Activated gamma-delta T cell treated with Interleukin-2 at 50 U/mL for 16 hours (primary cell): ENCODE data around the gene UBE2D3.

ENCODE experiments used
- DNase-seq: peaks from one replicate; pipeline ENCODE4 v3.0.0-alpha.2; 2020

Gene UBE2D3

DNA sequence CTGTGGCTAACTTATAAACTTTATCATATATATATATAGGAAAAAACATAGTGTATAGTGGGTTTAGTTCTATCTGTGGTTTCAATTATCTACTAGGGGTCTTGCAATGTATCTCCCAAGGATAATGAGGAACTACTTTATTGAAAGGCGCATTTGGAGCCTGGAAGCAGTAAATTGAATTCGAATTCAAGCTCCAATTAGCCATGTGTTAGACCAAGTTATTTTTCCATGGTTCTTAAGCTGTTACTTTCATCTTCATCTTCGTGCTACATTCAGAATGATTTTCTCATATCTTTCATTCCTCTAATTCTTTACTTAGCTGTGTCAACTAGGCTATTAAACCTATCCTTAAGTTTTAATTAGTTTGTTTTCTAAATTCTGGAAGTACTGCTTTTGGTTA is 39.4 kb downstream of the UBE2D3 start:
- no peak for DNase-seq

DNA sequence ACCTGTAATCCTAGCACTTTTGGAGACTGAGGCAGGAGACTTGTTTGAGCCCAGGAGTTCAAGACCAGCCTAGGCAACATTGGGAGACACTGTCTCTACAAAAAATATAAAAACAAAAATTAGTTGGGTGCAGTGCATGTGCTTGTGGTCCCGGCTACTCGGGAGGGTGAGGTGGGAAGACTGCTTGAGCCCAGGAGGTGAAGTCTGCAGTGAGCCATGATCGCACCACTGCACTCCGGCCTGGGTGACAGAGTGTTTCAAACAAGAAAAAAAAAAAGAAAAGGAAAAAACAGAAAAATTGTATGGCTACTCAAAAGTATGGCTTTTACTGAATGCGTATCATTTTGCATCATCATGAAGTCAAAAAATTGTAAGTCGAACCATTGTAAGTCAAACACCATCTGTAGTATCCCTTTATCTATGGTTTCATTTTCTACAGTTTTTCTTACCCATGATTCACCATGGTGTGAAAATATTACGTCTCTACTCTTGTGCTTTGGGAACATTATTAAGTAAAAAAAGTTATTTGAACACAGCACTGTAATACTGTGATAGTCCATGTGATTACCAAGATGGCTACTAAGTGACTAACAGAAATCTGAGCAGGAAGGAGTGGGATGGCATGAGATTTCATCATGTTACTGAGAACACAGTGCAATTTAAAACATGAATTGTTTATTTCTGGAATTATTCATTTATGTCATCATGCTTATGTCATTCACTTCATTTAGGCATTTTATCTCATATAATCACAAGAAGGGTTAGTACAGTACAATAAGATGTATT is 40.1 kb downstream of the UBE2D3 start:
- no peak for DNase-seq

DNA sequence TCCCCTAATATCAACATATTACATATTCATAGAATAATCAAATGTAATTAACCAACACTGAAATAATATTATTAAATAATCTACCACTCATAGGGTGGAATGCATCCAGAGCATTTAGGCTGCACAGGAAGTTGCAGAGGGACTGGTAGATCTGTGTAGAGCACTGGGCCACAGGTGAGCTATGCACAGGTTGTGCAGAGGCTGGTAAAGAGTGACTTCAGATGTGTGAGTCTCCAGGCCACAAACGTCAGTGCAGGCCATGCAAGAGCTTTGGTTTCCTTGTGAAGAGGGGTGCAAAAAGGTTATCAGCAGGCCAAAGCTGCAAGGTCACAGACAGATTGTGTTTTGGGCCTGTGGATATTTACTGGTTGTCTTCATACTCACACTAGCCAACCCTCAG is 41.1 kb downstream of the UBE2D3 start:
- no peak for DNase-seq

DNA sequence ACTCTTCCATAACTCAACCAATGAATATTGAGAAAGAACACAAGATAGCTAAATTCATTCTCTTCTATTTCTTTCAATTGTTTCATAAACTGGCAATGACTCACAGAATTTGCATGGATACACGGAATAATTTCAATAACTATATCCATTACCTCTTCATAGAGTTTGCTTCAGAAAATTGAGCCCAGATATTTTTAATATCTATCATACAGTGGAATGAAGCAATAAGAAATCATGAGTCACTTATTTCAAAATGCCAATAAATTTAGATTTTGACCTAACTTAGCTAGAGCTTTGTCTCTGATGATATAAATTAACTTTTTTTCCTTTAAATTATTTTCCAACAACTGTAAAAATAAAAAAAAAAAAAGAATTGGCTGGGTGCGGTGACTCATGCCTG is 44.3 kb downstream of the UBE2D3 start:
- DNase-seq, result no peak

DNA sequence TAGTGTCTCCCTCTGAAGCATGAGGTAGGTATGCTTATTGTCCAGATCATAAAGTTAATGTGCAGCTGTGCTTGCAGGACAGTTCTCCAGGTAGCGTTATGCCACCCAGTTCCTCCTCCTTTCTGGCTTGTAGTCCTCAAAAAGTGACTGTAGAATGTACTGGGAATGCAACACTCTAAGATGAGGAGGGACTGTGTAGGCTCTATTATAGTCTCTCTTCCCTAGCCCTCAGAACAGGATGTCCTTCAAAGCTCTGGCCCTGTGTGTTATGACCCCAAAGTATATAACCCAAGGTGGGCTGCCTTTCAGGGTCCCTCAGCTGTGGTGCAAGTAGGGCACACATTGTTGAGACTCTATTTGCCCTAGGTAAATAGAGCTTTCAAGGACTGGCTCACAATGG is 45.8 kb downstream of the UBE2D3 start:
- no peak for DNase-seq

DNA sequence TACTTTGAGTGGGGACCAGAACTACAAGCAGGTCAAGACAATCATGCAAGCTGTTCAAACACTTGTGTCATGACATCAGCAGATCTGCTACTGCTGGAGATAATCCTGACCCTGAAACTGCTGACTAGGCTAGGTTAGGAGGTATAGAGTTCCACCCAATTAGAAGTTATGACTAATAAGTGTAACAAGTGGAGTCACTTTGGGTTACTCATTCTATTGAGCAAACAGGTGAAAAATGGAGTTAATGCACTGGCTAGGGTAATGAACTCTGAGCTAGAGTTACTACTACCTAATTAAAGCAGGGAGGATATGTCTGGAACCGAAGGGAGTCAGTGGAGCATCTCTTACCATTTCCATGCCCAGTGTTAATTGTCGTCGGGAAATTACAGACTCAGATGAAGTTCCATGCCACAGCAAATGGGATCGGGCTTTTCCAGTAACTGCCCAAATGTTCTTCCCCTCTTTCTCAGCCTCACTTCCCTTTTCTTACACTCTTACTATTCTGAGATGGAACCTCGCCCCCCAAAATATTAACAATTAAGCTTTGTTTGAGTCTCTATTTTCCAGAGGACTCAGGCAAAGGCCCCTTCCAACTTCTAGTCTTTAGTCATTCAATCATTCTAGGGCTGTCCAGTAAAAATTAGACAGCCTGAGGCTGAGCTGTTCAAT is 46.7 kb downstream of the UBE2D3 start:
- no peak for DNase-seq

DNA sequence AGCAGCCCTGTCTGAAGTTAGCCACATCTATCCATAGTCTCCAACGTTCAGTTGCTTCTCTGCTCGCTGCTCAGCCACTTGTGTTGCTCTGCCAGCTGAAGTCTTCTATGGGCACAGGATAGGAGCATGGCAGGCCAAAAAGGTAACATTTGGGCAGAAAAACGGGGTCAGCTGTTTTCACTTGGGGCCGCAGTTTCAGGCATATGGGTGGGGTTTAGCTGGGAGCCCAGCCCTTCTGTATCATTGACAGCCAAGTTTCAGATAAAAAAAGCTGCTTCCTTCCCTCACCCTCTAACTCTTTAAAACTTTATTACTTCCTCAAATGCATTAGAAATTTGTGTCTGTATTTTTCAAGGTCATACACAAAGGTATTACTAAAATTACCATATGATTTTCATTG is 48.1 kb downstream of the UBE2D3 start:
- DNase-seq, result no peak

DNA sequence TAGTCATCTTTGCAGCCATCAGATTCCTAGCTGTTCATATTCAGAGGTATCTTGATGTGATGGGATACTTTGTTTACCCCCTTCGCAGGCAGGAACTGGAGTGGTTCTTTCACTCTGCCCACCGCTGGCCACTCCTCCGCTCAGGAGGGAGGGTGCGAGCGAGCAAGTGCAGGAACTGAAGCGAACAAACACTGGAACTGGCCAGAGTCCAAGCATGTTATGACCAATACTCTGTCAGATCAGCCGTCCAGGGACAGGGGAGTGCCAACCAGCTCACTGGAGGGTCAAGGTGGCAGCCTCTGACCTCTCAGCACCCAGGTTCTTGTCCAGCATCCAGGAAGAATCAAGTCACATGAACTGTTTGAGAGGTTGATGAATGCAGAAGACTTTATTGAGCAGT is 48.6 kb downstream of the UBE2D3 start:
- DNase-seq, result no peak

DNA sequence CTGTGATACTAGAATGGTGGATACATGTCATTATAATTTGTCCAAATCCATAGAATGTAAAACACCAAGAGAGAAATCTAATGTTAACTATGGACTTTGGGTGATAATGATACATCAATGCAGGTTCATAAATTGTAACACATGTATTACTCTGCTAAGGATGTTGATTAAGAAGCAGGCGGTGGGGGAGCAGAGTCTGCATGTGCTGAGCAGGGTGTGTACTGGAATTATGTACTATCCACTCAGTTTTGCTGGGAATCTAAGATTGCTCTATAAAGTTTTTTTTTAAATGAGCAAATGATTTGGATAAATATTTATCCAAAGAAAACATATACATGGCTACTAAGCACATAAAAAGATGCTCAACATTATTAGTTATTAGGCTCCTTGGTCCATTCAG is 51.5 kb downstream of the UBE2D3 start:
- no peak for DNase-seq

DNA sequence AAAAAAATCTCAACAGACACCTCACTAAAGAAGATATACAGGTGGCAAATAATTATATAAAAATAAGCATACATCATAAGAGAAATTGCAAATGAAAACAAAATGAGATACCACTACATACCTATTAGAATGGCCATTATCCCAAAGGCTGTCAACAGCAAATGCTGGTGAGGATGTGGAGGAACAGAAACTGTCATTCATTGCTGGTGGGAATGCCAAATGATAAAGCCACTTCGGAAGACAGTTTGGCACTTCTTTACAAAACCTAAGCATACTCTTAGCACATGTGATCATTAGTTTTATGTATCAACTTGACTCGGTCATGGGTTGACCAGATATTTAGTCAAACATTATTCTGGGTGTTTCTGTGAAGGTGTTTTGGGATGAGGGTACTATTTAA is 53.1 kb downstream of the UBE2D3 start:
- no peak for DNase-seq

DNA sequence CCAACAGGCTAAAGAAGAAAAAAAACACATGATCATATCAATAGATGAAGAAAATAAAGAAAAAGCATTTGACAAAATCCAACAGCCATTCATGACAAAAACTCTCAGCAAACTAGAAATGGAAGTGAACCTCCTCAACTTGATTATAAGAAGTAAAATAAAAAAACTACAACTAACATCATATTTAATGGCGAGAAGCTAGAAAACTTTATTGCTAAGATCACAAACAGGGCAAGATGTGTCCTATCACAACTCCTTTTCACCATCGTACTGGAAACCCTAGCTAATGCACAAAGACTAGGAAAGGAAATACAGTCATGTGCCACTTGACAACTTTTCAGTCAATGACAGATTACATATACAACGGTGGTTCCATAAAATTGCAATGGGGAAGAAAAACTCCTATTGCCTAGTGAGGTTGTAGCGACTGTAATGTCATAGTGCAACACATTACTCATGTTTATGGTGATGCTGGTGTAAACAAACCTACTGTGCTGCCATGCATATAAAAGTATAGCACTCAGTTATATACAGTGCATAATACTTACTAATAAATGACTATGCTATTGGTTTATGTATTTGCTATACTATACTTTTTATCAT is 54.5 kb downstream of the UBE2D3 start:
- no peak for DNase-seq

DNA sequence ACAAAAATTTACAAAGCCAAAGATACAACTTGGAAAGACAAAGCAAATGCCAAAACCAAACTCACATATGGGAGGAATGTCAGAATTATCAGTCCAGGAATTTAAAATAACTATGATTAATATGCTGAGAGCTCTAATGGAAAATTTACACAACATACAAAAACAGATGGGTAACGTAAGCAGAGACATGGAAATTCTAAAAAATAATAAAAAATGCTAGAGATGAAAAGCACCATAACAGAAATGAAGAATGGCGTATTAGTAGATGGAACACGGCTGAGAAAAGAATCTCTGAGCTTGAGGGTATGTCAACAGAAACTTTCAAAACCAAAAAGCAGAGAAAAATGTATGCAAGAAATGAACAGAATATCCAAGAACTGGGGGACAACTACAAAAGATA is 62.5 kb downstream of the UBE2D3 start:
- DNase-seq, result no peak

DNA sequence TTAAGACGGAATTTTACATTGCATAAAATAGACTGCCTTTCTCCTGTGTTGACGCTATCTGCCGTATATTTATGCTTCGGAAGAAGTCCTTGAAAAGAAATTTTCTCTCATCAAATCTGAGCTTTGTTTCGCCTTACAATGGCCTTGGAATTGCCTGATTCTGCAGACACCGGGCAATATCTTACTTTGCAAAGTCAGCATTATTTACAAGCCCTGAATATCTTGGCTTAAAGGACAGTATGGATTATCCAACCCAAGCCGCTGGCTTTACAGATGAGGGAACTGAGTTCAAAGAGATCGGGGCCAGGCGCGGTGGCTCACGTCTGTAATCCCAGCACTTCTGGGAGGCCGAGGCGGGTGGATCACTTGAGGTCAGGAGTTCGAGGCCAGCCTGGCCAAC is 65.4 kb downstream of the UBE2D3 start:
- no peak for DNase-seq

DNA sequence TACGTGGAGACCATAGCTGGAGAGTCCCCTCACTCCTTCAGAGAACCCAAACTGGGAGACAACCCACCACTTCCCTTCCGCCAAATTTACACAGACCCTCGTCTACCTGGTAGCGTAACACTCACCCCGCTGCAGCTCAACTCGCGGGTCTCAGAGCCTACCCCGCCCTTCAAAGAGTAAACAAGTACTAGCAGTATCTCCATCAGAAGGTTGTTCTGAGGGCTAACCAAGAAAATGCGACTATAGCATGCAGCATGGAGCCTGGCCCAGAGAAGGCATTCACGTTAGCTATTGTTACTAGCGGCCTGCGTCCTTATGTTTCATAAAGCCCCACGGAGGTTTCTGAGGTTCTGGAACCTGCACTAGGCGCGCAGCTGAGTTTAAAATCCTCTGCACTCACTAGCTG is 66.1 kb downstream of the UBE2D3 start:
- peak; percentile 27 for DNase-seq

DNA sequence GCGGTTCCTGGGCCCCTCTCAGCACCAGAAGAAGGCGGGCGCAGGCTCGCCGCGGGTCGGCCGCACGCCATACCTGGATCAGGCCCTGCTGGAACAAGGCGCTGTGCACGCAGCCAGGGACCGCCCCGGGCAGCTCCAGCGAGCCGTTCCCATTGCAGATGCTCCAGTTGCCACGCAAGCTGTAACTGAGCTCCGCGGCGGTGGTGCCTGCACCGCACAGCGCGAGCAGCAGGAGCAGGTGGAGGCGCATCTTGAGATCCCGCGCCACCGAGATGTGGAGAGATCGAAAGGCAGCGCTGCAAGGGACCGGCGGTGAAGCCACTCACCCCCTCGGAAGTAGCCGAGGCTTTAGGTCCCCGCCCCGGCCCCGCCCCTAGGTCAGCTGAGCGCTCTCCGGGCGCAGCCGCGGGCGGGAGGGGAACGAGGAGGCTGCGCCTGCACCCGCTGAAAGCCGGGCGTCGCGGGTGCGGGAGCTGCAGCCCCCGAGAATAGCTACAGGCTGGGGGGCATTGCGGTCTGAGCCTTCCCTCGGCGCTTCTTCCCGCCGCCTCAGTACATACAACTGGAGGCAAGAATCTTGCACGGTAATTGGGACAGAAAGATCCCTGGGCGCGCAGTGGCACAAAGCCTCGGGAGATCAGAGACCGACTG is 66.6 kb downstream of the UBE2D3 start, which contains the start of gene MANBA:
MANBA (minus strand) TSS at position 324 of the 651 bp plus-strand sequence; CDS start at position 250, 74 bp downstream.
- peak; percentile 82 for DNase-seq

DNA sequence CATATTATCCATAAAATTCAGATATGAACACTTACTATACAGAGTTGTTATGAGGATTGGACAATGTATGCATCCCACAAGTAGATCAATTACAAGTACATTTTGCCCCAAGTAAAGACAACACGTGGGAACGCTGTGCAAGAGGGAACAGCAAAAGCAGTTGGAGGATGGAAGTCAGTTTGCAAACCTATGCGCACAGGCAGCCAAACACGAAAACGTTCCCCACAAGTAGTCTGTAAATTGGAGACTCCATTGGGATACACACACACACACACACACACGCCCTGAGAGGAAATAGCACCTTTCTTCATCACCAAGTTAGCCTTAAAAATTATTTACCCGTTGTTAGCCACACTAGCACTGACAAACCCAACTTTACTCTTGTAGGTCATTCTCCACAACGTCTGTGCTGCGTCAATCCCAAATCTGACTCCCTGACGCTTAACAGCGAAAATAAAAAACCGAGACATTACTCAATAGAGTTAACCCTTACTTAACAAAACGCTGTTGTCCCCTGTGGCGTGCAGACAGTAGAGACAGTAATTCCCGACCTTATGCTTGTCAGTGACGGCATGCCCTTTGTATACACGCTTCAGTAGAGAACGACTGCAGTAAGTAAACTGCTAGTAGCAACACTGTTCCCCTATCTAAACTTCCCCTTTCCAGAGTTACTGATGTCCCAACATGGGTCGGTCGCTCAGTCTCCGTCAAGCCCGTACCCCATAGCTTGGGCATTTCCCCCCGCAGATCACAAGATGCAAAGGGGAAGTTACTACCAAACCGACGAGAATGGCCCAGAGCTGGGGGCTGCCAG is 67.3 kb downstream of the UBE2D3 start:
- no peak for DNase-seq

DNA sequence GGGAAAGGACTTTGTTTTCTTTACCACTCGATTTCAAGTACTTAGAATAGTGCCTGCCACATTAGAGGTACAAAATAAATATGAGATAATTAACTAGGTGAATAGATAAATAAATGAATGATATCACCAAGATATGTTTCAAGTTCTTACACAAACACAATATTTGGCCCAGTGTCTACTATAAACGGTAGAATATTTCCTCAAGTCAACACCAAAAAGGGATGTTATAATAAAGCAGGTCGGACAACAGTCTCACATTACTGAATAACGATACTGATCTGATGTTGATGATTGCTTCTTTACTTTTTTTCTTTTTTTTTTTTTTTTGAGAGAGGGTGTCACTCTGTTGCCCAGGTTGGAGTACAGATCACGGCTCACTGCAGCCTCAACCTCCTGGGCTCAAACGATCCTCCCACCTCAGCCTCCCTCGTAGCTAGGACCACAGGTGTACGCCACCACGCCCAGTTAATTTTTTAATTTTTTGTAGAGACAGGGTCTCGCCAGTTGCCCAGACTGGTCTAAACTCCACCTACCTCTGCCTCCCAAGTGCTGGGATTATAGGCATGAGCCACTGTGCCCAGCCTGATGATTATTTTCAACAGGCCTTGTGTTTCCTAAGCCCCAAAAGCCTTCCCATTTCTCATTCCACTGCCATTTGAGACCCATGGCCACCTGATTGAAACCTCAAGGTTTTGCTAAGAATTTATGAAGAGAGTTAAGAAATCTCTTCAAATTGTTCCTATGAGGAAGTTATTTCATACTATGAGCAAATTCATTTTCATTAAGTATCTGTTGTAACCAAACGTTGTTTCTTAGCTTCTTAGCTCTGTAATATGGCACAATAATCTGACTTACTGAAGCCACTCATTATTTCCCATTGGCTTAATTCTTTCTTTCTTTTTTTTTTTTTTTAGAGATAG is 68.8 kb downstream of the UBE2D3 start:
- DNase-seq, result no peak

DNA sequence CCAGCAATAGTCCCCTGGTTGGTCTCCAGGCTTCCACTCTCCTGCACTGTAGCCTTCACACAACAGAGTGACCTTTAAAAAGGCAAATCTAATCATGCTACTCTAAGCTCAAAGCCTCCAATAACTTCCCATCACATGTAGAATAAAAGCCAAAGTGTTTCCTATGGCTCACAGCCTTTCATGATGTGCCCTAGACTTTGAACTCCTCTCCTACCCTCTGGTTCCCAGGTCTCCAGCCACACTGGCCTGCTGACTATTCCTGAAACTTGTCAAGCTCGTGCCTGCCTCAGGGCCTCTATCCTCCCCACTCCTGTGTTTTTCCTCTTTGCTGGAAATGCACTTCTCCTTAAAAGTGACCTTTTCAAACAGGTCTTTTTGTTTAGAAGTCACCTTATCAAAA is 69.7 kb downstream of the UBE2D3 start:
- no peak for DNase-seq

DNA sequence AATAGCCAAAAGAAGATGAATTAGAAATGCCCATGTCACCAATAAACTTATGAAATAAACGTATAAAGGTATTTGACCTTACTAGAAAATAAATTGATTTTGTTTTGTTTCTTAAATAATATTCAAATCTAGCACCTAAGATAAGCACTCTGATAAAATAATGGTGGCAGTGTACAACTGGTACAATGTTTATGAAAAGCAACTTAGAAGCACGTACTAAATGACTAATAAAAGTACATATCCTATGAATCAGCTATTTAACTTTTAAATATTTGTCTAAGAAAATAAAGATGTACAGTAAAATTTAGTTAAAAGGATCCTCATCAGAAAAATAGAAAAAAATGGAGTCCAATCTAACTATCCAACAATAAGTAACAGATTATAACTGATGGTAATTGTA is 73.3 kb downstream of the UBE2D3 start:
- no peak for DNase-seq

DNA sequence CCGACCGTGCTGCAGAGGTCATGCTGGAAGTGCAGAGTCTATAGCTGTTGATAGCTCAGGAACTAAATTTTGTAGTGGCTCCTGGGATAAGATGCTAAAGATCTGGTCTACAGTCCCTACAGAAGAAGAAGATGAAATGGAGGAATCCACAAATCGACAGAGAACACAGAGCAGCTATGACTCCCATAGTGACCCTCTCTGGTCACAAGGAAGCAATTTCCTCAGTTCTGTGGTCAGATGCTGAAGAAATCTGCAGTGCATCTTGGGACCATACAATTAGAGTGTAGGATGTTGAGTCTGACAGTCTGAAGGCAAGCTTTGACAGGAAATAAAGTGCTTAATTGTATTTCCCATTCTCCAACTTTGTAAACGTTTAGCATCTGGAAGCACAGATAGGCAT is 75.4 kb downstream of the UBE2D3 start:
- no peak for DNase-seq
